AML-193 (cell line): ENCODE measurements around the gene PDE1C.
"Not testable (repeated sequence)": the region's sequence is repeated elsewhere in the genome, so short reads cannot be mapped to it uniquely, and the experiment has no call there.

ENCODE experiments used
- DNase-seq, 2 experiments: peaks; one replicate each; lab custom pipeline; 2025; lab: John Stamatoyannopoulos, UW

Gene PDE1C

GRCh38 chr7:32070406-32071360 lies at the start of gene PDE1C:
Gene PDE1C (minus strand): TSS chr7:32070407.
- DNase-seq: no peak

GRCh38 chr7:32119790-32120196 lies 49.6 kb upstream of the PDE1C start:
- DNase-seq: no peak

GRCh38 chr7:32117837-32118236 lies 47.6 kb upstream of the PDE1C start:
- DNase-seq: no peak

GRCh38 chr7:32116436-32116835 lies 46.2 kb upstream of the PDE1C start:
- no peak for DNase-seq

GRCh38 chr7:32115831-32116230 lies 45.6 kb upstream of the PDE1C start:
- no peak for DNase-seq

GRCh38 chr7:32108651-32109050 lies 38.4 kb upstream of the PDE1C start:
- no peak for DNase-seq

- DNase-seq: no peak
Observed at GRCh38 chr7:32104766-32105165, 34.6 kb upstream of the PDE1C start.

DNA sequence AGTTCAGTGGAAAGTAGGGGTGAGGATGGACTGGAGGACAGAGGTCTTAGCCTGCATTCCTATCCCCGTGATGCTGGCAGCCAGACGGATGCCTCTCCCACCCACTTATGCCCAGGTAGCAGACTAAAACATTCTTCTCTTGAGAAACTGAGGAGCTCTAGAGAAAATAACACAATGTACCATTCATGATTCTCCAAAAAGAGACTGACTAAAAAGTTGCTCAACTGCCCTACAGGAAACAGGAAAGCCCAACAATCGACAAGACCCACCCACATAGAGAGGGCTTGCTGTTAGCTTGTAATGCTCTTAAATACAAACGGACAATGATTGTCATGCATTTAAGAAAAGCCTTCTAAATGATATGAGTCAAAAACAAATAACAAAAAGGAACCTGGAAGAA lies 33.2 kb upstream of the PDE1C start:
- no peak for DNase-seq

DNA sequence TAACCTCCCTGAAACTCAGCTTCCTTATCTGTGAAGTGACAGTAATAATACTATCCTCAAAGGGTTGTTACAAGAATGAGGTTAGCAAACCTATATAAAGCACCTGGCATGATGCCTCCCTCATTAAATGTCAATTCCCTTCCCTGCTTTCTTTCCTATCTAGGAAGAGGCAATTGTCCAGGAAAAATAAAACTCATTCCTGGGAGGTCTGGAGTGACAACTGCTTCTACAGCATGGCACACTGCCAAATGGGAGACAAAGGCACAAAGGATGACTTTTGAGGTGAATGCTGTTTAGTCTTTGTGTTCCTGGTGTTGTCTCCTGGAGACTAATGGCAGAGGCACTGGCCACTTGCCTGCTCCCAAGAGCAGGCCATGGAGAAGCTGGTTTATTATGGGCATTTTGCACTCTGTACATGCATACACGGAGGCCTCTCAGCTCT lies 32.2 kb upstream of the PDE1C start:
- no peak for DNase-seq

DNA sequence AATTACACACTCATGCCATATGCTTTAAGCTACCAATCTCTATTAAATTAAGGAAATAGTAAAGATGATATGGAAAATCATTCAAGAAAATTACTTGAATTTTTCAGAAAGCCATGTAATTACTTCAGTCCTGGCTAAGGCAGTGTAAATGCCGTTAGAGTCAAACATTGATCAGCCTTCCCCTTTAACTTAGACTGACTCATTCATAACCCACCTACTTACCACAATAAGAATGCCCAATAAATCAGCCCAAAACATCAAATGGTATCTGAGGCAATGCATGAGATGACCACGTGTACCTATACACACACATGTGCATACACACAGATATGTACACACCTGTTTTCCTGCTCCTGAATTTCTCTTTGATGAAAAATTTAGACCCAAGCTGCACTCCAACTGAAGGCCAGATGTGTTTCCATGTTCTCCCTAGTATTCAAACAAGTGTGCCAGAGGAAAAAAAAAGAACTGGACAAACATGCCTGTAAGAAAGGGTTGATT lies 30.2 kb upstream of the PDE1C start:
- DNase-seq: no peak

DNA sequence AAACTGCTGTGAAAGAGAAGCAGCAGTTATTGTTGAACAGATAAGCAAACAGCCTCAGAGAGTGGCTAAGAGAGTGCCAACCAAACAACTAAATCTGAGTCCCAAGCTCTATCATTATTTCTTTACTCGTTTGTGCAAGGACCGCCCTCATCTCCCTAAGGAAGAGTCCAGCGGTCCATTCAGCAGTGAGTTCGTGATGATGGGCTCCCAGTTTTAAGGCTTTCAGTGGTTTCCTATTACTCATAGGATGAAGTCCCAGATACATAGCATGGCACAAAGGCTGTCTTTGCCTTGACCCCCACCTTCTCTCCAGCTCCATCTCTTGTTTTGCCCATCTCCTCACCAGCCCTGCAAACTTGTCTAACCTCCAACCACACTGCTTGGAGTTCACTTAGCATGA lies 24.3 kb upstream of the PDE1C start:
- no peak for DNase-seq

DNA sequence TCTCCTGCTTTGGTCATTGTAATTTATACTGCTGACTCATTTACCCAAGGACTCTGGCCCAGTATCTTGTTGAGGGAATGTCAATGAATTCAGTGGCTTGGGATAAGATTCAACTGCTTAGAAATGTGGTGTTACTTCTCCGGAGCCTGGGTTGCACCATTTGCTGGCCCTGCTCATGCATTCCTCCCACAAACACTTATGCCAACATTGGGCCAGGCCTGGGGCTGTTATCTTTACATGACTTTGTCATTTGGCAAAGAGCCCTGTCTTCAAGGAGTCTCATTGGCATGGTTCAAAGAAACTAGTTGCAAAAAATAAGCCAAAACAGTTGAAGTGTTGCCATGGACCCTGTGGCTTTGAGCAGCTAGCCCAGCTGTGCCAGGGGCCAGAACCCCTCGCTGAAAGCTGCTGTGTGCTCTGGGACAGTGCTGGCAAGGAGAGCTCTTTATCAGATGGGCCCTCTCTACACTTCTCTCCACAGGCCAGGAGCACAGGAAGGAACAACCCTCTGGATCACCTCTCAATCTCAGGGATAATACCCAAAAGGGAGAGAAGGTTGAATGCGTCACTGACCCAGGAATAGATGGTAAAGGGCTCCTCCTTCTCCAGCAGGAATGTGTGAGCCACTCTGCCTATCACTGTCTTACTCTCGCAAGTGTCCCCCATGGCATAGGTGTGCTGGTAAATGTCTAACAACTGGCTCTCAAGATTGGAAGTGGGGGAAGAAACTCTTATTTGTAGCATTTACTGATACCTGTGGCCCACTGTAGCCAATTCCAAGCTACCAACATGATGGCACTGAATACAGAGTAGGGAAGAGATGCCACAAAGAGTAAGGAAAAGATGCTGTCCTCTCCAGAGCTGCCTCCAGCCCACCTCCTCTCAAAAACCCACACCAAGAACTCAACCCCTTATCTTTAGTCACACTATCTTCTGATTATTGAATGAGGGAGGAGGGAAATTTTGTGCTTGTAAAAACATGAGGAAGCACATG lies 23.5 kb upstream of the PDE1C start:
- DNase-seq: no peak

DNA sequence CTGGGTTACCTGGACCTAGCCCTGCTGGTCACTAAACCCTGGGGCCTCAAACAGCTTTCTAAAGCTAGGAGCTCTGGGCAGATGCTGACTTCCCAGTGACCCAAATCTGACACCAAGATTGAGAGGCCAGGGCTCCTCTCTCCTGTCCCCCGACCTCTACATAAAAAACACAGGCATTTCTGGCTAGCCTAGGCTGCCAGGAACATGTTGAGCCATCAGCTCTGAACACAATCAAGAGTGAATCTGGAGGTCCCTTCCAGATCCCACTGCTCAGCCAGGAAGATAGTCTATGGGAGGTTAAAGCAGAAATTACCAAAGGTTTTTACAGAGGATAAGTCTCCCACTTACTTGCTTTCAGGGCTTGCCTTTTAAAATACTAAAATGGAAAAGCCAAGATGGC lies 22.1 kb upstream of the PDE1C start:
- no peak for DNase-seq

GRCh38 chr7:32091608-32092210 lies 21.5 kb upstream of the PDE1C start:
- no peak for DNase-seq

DNA sequence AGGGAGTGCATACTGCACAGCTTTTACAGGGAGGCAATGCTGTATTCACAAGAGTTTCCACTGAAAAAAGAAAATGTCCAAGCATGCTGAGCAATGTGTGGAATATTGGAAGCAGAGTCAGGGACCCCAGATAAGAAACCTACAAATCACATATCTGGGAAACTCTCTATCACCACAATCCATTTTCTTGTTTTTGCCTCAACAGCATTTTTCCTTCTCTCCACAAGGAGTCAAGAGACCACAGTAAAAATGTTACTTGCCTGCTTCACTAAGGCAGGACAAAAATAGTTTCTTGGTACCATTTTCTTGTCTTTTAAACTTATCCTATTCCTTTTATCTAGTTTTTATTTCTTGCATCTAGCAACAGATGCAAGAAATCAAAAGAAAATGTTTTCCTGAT lies 19.5 kb upstream of the PDE1C start:
- no peak for DNase-seq

- DNase-seq: no peak
Observed at GRCh38 chr7:32089256-32089655, 19.0 kb upstream of the PDE1C start.

- DNase-seq: no peak
Observed at GRCh38 chr7:32088451-32088881, 18.3 kb upstream of the PDE1C start.

DNA sequence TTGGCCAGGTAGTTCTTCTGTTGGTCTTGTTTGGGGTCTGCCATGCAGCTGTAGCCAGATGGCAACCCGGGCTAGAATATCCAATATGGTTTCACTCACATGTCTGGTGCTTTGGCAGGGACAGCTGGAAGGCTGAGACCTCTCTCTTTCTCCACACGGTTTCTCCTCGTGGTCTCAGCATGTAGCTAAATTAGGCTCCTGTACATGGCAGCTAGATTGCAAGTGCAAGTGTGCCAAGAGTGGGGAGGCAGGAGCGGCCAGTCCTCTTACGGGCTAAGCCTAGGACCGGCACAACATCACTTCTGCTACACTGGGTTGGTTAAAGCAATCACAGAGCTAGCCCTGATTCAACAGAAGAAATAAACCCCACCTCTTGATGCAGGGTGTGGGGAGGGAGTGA lies 9.3 kb upstream of the PDE1C start:
- no peak for DNase-seq

- no peak for DNase-seq
Observed at GRCh38 chr7:32078824-32079223, 8.6 kb upstream of the PDE1C start.

- DNase-seq: no peak
Observed at GRCh38 chr7:32077806-32078205, 7.6 kb upstream of the PDE1C start.

DNA sequence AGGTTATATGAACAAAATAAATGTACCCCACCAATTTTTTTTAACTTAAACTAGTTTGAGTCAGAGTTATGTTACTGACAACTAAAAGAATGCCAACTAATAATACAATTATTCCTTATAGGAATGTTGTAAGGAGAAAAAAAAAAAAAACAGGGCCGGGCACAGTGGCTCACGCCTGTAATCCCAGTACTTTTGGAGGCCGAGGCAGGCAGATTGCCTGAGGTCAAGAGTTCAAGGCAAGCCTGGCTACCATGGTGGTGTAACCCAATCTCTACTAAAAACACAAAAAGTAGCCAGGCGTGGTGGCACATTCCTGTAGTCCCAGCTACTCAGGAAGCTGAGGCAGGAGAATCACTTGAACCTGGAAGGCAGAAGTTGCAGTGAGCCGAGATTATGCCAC lies 6.6 kb upstream of the PDE1C start:
- DNase-seq: not testable (repeated sequence)

DNA sequence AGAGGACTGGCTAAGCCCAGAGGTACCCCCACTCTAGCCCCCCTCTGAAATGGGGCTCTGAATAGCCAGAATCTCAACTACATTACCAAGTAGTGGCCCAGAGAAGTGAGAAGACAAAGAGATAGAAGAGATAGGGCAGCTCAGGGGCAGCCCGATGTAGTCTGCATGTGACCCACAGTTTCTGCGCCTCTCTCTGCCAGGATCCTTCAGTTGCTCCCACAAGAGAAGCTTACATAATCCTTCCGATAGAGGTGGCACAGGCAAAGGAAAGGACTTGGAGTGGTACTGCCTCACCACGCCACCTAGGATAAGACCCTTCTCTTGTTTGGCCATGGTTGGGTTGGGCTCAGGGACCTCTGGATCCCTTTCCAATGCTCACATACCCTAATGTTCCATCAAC lies 5.4 kb upstream of the PDE1C start:
- no peak for DNase-seq
